H1 (cell line): ENCODE data around the gene DIPK1B. TPM values are rescaled to one million over a fixed set of nuclear protein-coding genes. Genes with fewer than 3 reads are reported as not detected.
"Not testable (repeated sequence)": the region's sequence is repeated elsewhere in the genome, so short reads cannot be mapped to it uniquely, and the experiment has no call there.

Experiments used
- CTCF ChIA-PET: fragments of 300-600 bp; sonication (Branson Sonifier 250); formaldehyde crosslinking; loops from one replicate; lab custom pipeline; 2021; ENCODE audit not compliant: partially characterized antibody; lab: Charles Lee
- POLR2A ChIA-PET: fragments of 300-600 bp; sonication (Branson Sonifier 250); formaldehyde crosslinking; loops from one replicate; lab custom pipeline; 2021; ENCODE audit warnings: inconsistent platforms; ENCODE audit not compliant: partially characterized antibody; lab: Charles Lee
- DNase-seq, 2 experiments: peaks; one replicate each; pipeline versions ENCODE4 v3.0.0 to v3.0.0-alpha.2; 2010 to 2022; ENCODE audit warnings: low spot score in 2 of 2, low read depth in 1 of 2, mixed read lengths in 1 of 2
- FAIRE-seq: peaks from 2 replicates; lab custom pipeline; 2011; peaks lifted over from hg19 to GRCh38; lab: Jason Lieb, UNC
- H2AFZ ChIP-seq: 2 replicates; pipeline ENCODE4 v1.8.1; 2012; ENCODE audit warnings: low read length, inconsistent platforms
- H2AK5ac ChIP-seq: 2 replicates; pipeline ENCODE4 v1.6.1; 2013; ENCODE audit warnings: low read depth, low read length
- H2BK120ac ChIP-seq: replicated peaks from 2 replicates; pipeline ENCODE3; 2013; ENCODE audit warnings: low read depth, low read length, inconsistent platforms
- H2BK12ac ChIP-seq: 2 replicates; pipeline ENCODE4 v1.6.1; 2013; ENCODE audit warnings: low read depth, low read length
- H2BK15ac ChIP-seq: 2 replicates; pipeline ENCODE4 v1.6.1; 2013; ENCODE audit warnings: low read length
- H2BK20ac ChIP-seq: 2 replicates; pipeline ENCODE4 v1.6.1; 2013; ENCODE audit warnings: low read length
- H2BK5ac ChIP-seq: 2 replicates; pipeline ENCODE4 v1.6.1; 2013; ENCODE audit warnings: low read depth, low read length
- H3K14ac ChIP-seq: 2 replicates; pipeline ENCODE4 v1.6.1; 2013; ENCODE audit warnings: inconsistent platforms; ENCODE audit not compliant: insufficient read length
- H3K18ac ChIP-seq: 2 replicates; pipeline ENCODE4 v1.6.1; 2013; ENCODE audit warnings: low read length; ENCODE audit errors: extremely low read depth
- H3K23ac ChIP-seq: 2 replicates; pipeline ENCODE4 v1.6.1; 2013; ENCODE audit warnings: inconsistent platforms; ENCODE audit not compliant: insufficient read length
- H3K23me2 ChIP-seq: 2 replicates; pipeline ENCODE4 v1.6.1; 2013; ENCODE audit warnings: low read depth, low read length
- H3K27ac ChIP-seq: 2 replicates; pipeline ENCODE4 v1.6.1; 2011; ENCODE audit warnings: low read depth, low read length, inconsistent platforms
- H3K27me3 ChIP-seq, 4 experiments: replicated peaks in 1 of 4; 1 replicate in 1 of 4; 2 replicates in 3 of 4; pipeline versions ENCODE4 v1.6.1 to v1.8.1; 2011 to 2013; ENCODE audit warnings: low read length in 3 of 4, mild to moderate bottlenecking in 3 of 4, inconsistent platforms in 2 of 4, mixed read lengths in 2 of 4, moderate library complexity in 1 of 4; ENCODE audit not compliant: control insufficient read depth in 3 of 4, insufficient read depth in 3 of 4; ENCODE audit errors: extremely low read depth in 1 of 4
- H3K36me3 ChIP-seq, 4 experiments: 2 replicates each; pipeline versions ENCODE4 v1.6.1 to v1.8.1; 2011 to 2013; ENCODE audit warnings: mild to moderate bottlenecking in 4 of 4, low read length in 3 of 4, moderate library complexity in 2 of 4, control low read depth in 1 of 4, inconsistent platforms in 1 of 4; ENCODE audit not compliant: insufficient read depth in 4 of 4, control insufficient read depth in 2 of 4
- H3K4ac ChIP-seq: replicated peaks from 2 replicates; pipeline ENCODE3; 2013; ENCODE audit warnings: low read length, low read depth, mixed read lengths, inconsistent platforms; ENCODE audit not compliant: insufficient read length
- H3K4me1 ChIP-seq, 4 experiments: replicated peaks in 1 of 4; 1 replicate in 1 of 4; 2 replicates in 3 of 4; pipeline versions ENCODE4 v1.6.1 to v1.8.1; 2011 to 2013; ENCODE audit warnings: low read length in 3 of 4, inconsistent platforms in 2 of 4, mixed read lengths in 1 of 4; ENCODE audit not compliant: insufficient read depth in 4 of 4, control insufficient read depth in 3 of 4
- H3K4me2 ChIP-seq, 2 experiments: 2 replicates each; pipeline versions ENCODE4 v1.6.1 to v1.8.1; 2011 to 2013; ENCODE audit warnings: low read depth in 2 of 2, low read length in 2 of 2, control low read depth in 1 of 2, inconsistent platforms in 1 of 2, mild to moderate bottlenecking in 1 of 2; ENCODE audit not compliant: insufficient read depth in 1 of 2
- H3K4me3 ChIP-seq, 4 experiments: fragments of 200-600, 300-600 bp in 1 of 4; sonication (generic), shearing (Covaris generic), sonication (Bioruptor Twin) in 1 of 4; 2 replicates each; pipeline versions ENCODE4 v1.5.1 to v1.8.1; 2011 to 2016; ENCODE audit warnings: low read length in 4 of 4, low read depth in 3 of 4, control low read depth in 2 of 4, inconsistent platforms in 2 of 4, mild to moderate bottlenecking in 2 of 4, mixed read lengths in 1 of 4, moderate library complexity in 1 of 4; ENCODE audit not compliant: insufficient read depth in 2 of 4; ENCODE audit errors: extremely low read depth in 1 of 4
- H3K56ac ChIP-seq: replicated peaks from 2 replicates; pipeline ENCODE3; 2013; ENCODE audit warnings: low read depth, mild to moderate bottlenecking, mixed read lengths, low read length, inconsistent platforms; ENCODE audit not compliant: insufficient read length
- H3K79me1 ChIP-seq: 2 replicates; pipeline ENCODE4 v1.6.1; 2013; ENCODE audit warnings: low read depth, low read length, control low read depth
- H3K79me2 ChIP-seq, 2 experiments: 2 replicates each; pipeline versions ENCODE4 v1.6.1 to v1.8.1; 2012 to 2013; ENCODE audit warnings: low read length in 2 of 2, mild to moderate bottlenecking in 2 of 2, inconsistent platforms in 1 of 2; ENCODE audit not compliant: insufficient read depth in 2 of 2, control insufficient read depth in 1 of 2
- H3K9ac ChIP-seq, 4 experiments: replicated peaks in 1 of 4; 1 replicate in 1 of 4; 2 replicates in 3 of 4; pipeline versions ENCODE4 v1.6.1 to v1.8.1; 2011 to 2013; ENCODE audit warnings: low read depth in 3 of 4, low read length in 3 of 4, control low read depth in 2 of 4, mild to moderate bottlenecking in 2 of 4, moderate library complexity in 2 of 4, inconsistent platforms in 1 of 4; ENCODE audit errors: extremely low read depth in 1 of 4
- H3K9me3 ChIP-seq, 2 experiments: 2 replicates each; pipeline versions ENCODE4 v1.6.1 to v1.8.1; 2012 to 2013; ENCODE audit warnings: mild to moderate bottlenecking in 2 of 2, moderate library complexity in 2 of 2, control low read depth in 1 of 2, inconsistent platforms in 1 of 2, low read depth in 1 of 2, low read length in 1 of 2, mixed read lengths in 1 of 2; ENCODE audit not compliant: insufficient read depth in 2 of 2
- H4K20me1 ChIP-seq, 2 experiments: replicated peaks in 1 of 2; 2 replicates each; pipeline versions ENCODE3 to v1.8.1; 2011 to 2013; ENCODE audit warnings: inconsistent platforms in 2 of 2, low read length in 2 of 2, mild to moderate bottlenecking in 1 of 2; ENCODE audit not compliant: insufficient read depth in 2 of 2, control insufficient read depth in 1 of 2
- H4K5ac ChIP-seq: 2 replicates; pipeline ENCODE4 v1.6.1; 2013; ENCODE audit warnings: low read length, low read depth, mixed read lengths, inconsistent platforms; ENCODE audit not compliant: insufficient read length
- H4K8ac ChIP-seq: 2 replicates; pipeline ENCODE4 v1.8.0; 2013; ENCODE audit warnings: mild to moderate bottlenecking, moderate library complexity, low read length, inconsistent platforms; ENCODE audit not compliant: insufficient read depth; ENCODE audit errors: extremely low read depth
- H4K91ac ChIP-seq: replicated peaks from 2 replicates; pipeline ENCODE3; 2013; ENCODE audit warnings: low read length, mixed read lengths, inconsistent platforms; ENCODE audit not compliant: insufficient read length
- WGBS, 2 experiments: shearing (Covaris generic) in 1 of 2; methylation state at CpG; one replicate each; pipeline versions ENCODE4 v1.1.6 to v1.1.7; 2013 to 2015; ENCODE audit warnings: low lambda C conversion rate in 2 of 2, mixed read lengths in 2 of 2, inconsistent platforms in 1 of 2, low coverage in 1 of 2, missing lambda C conversion rate in 1 of 2; ENCODE audit not compliant: insufficient replicate concordance in 2 of 2, insufficient coverage in 1 of 2, insufficient read length in 1 of 2; ENCODE audit errors: extremely low coverage in 1 of 2, missing lambda C conversion rate in 1 of 2; 5-methylcytosine and 5-hydroxymethylcytosine counted together
- polyA plus RNA-seq, 7 experiments: library from polyadenylated mRNA; depleted of rRNA in 3 of 7; stranded (reverse) in 5 of 7; unstranded in 2 of 7; fragments of >200 nt in 5 of 7; fragments of 200-250 nt in 2 of 7; gene quantifications; 1 replicate in 5 of 7; 2 replicates in 1 of 7; 4 replicates in 1 of 7; pipeline versions ENCODE4 v1.2.1 to v1.2.3, GENCODE V29; 2011 to 2013; ENCODE audit warnings: missing spikeins in 2 of 7, mixed read lengths in 2 of 7
- total RNA-seq: library from RNA; stranded (reverse); fragmentation: NEBNext Ultra II Directional; extraction: Animal tissue kit (Norgen Biotek cat#: 25700); gene quantifications from 2 replicates; pipeline ENCODE4 v1.2.1, GENCODE V29; 2021

The DIPK1B gene
- total and polyA plus RNA-seq, 2 of the 8 experiments (the other 6 are each of a cell fraction or from before 2014, with no cell fraction given): 32.3 to 64.8 TPM

- POLR2A ChIA-PET: interaction anchor here (1.0 kb wide), 1 partner anchor 22 kb away, joined by 4 read pairs; no protein-coding TSS in a partner anchor
- H2BK20ac ChIP-seq, DNase-seq, FAIRE-seq, H4K5ac ChIP-seq, H3K9me3 ChIP-seq, H2BK15ac ChIP-seq, H3K56ac ChIP-seq, H2BK5ac ChIP-seq, H3K4me2 ChIP-seq, H3K4me3 ChIP-seq, H3K27me3 ChIP-seq, H4K91ac ChIP-seq, H4K8ac ChIP-seq, CTCF ChIA-PET, H3K27ac ChIP-seq, H3K18ac ChIP-seq, H2AK5ac ChIP-seq, H3K9ac ChIP-seq, H3K4ac ChIP-seq, H3K4me1 ChIP-seq, H2BK120ac ChIP-seq, H3K36me3 ChIP-seq, H3K14ac ChIP-seq, H2AFZ ChIP-seq, H3K79me2 ChIP-seq, H3K79me1 ChIP-seq, H3K23me2 ChIP-seq, H2BK12ac ChIP-seq, H4K20me1 ChIP-seq, H3K23ac ChIP-seq: not testable (repeated sequence)
- 94% methylated on average over 6 of the region's 8 CpGs; no CpG with 5 or more reads in 1 of the 2 experiments for WGBS, 2 experiments
These were observed 7.6 kb upstream of the DIPK1B start for GRCh38 chr9:136704741-136705140.
